ENCODE measurements around the gene OR10V1. TPM values are rescaled to one million over a fixed set of nuclear protein-coding genes. Genes with fewer than 3 reads are reported as not detected.

OR10V1 gene
- total and polyA plus RNA-seq, 9 of the 15 experiments (the other 6 are each of a cell fraction or from before 2014, with no cell fraction given) = not detected

- BruUV-seq (replicated peaks) = no TSS peak
- H2AFZ ChIP-seq (ENCODE audit: low read depth, low read length) = no peak overlapping the region
- H3K9me1 ChIP-seq (ENCODE audit: control insufficient read depth, insufficient read depth, low read length) = no peaks in the 10 kb centered on the region
- 46% methylated on average over 2 of the region's 2 CpGs for WGBS (ENCODE audit: insufficient coverage, low coverage, missing lambda C conversion rate)
- H3K4me3 ChIP-seq = no peak overlapping the region
- no peaks in the 10 kb centered on the region for H3K9me3 ChIP-seq (replicated peaks; ENCODE audit: control insufficient read depth, insufficient read depth, low read depth, low read length)
- TF ChIP-seq MBD1 (CRISPR knock-in tag; IDR thresholded peaks at IDR 0.05) (no peak), FIP1L1 (IDR thresholded peaks at IDR 0.05; ENCODE audit: low read depth, low read length, poor library complexity, severe bottlenecking) (no peak), ZNF121 (CRISPR knock-in tag; conservative IDR thresholded peaks at IDR 0.05) (peak; percentile 67), HMG20B (CRISPR knock-in tag; IDR thresholded peaks at IDR 0.05) (no peak), ZBED1 (IDR thresholded peaks at IDR 0.05) (no peak), E2F5 (CRISPR knock-in tag; IDR thresholded peaks at IDR 0.05) (no peak), RBM25 (IDR thresholded peaks at IDR 0.05; ENCODE audit: low read depth, low read length, severe bottlenecking) (peak; percentile 48), CBX1 (IDR thresholded peaks at IDR 0.05; ENCODE audit: low read depth) (no peak)
- H3K9ac ChIP-seq (ENCODE audit: insufficient read depth in 1 of 2, low read depth in 2 of 2, low read length in 2 of 2) = no peak overlapping the region
- DNase-seq (ENCODE audit: extremely low read depth in 1 of 4, low spot score in 3 of 4) (no peak), FAIRE-seq (no peak), ATAC-seq (no peak)
- H3K27ac ChIP-seq (ENCODE audit: extremely low read depth, low read depth, low read length) = no peak overlapping the region
- H3K36me3 ChIP-seq (ENCODE audit: control insufficient read depth, insufficient read depth, low read length) = no peaks in the 10 kb centered on the region
- no peaks in the 10 kb centered on the region for H3K27me3 ChIP-seq (ENCODE audit: control insufficient read depth in 2 of 2, insufficient read depth in 2 of 2, low read length in 2 of 2)
- intact Hi-C loops (cut with micrococcal nuclease) (no loop called here), in situ Hi-C loops (cut with MboI) (no loop called here)
- H3K4me1 ChIP-seq (replicated peaks in 1 of 2; ENCODE audit: control insufficient read depth in 2 of 2, insufficient read depth in 2 of 2, low read length in 2 of 2) = peaks cover 8 to 11% of the 10 kb centered on the region in 2 experiments; a peak in 3 of 5 replicates
- POLR2A ChIA-PET = interaction anchor here (1.0 to 1.6 kb wide), 2 partner anchors 17 to 19 kb away, joined by 3 to 5 read pairs; no protein-coding TSS in a partner anchor
- CTCF ChIA-PET (ENCODE audit: low intra/inter-chr PET ratio) = no interaction called here
- H4K20me1 ChIP-seq (replicated peaks; ENCODE audit: control insufficient read depth, insufficient read depth, low read length) = no peaks in the 10 kb centered on the region
- H3K4me2 ChIP-seq (ENCODE audit: insufficient read depth, low read length) = no peak overlapping the region
- H3K79me2 ChIP-seq (ENCODE audit: control insufficient read depth, insufficient read depth, low read length) = peaks cover 6% of the 10 kb centered on the region
Observed at GRCh38 chr11:59673291-59673690, 40.4 kb downstream of the OR10V1 start.
